GM12878 (cell line): ENCODE measurements around the gene PFN3. TPM values are rescaled to one million over a fixed set of nuclear protein-coding genes. Genes with fewer than 3 reads are reported as not detected.
A peak's percentile ranks its signal among the peaks of the same experiment; 100 is the strongest.

Experiments
- BHLHE40 ChIP-seq, 2 experiments: fragments of 450-650 bp in 1 of 2; IDR thresholded peaks; 2 replicates each; pipeline ENCODE4 v1.6.1; 2011 to 2017; ENCODE audit warnings: low read depth in 2 of 2, borderline replicate concordance in 1 of 2, improper control_type of control experiment in 1 of 2, low read length in 1 of 2, mild to moderate bottlenecking in 1 of 2
- CBX3 ChIP-seq: fragments of 200-600 bp; sonication (generic); IDR thresholded peaks from 2 replicates; pipeline ENCODE4 v1.6.1; 2016; ENCODE audit warnings: low read depth, borderline replicate concordance
- CREM ChIP-seq: IDR thresholded peaks from 2 replicates; pipeline ENCODE4 v1.6.1; 2014; ENCODE audit warnings: antibody characterized with exemption, low read depth
- ETV6 ChIP-seq, 2 experiments: fragments of 450-650 bp in 1 of 2; IDR thresholded peaks in 1 of 2; conservative IDR thresholded peaks in 1 of 2; 2 replicates each; pipeline ENCODE4 v1.6.1; 2014; ENCODE audit warnings: antibody characterized with exemption in 1 of 2, borderline replicate concordance in 1 of 2, low read depth in 1 of 2, mild to moderate bottlenecking in 1 of 2, moderate library complexity in 1 of 2
- FOXK2 ChIP-seq: fragments of 450-650 bp; IDR thresholded peaks from 2 replicates; pipeline ENCODE4 v1.6.1; 2017; ENCODE audit warnings: mild to moderate bottlenecking, moderate library complexity
- HDAC2 ChIP-seq: fragments of 200-600 bp; sonication (generic); IDR thresholded peaks from 2 replicates; pipeline ENCODE4 v1.6.1; 2017
- IRF4 ChIP-seq: IDR thresholded peaks from 2 replicates; pipeline ENCODE4 v1.6.1; 2011; ENCODE audit warnings: low read depth, low read length
- KDM1A ChIP-seq: fragments of 200-600 bp; sonication (generic); IDR thresholded peaks from 2 replicates; pipeline ENCODE4 v1.6.1; 2016; ENCODE audit warnings: borderline replicate concordance
- NFIC ChIP-seq: IDR thresholded peaks from 2 replicates; pipeline ENCODE4 v1.6.1; 2012; ENCODE audit warnings: low read depth, mild to moderate bottlenecking, inconsistent platforms, low read length, moderate library complexity
- NR2F1 ChIP-seq: fragments of 450-650 bp; conservative IDR thresholded peaks from 2 replicates; pipeline ENCODE4 v1.6.1; 2017; ENCODE audit warnings: mild to moderate bottlenecking
- NRF1 ChIP-seq: conservative IDR thresholded peaks from 2 replicates; pipeline ENCODE4 v1.6.1; 2011; ENCODE audit warnings: mild to moderate bottlenecking, low read depth, low read length, improper control_type of control experiment
- RAD21 ChIP-seq: IDR thresholded peaks from 2 replicates; pipeline ENCODE4 v1.6.1; 2011; ENCODE audit warnings: mild to moderate bottlenecking, low read depth, low read length, moderate library complexity; ENCODE audit not compliant: insufficient read depth
- SIN3A ChIP-seq: IDR thresholded peaks from 2 replicates; pipeline ENCODE4 v1.6.1; 2012; ENCODE audit warnings: low read depth, low read length, improper control_type of control experiment
- SIX5 ChIP-seq: IDR thresholded peaks from 2 replicates; pipeline ENCODE4 v1.6.1; 2011; ENCODE audit warnings: mild to moderate bottlenecking, low read depth, low read length, moderate library complexity; ENCODE audit not compliant: severe bottlenecking
- SMARCA5 ChIP-seq: fragments of 450-650 bp; IDR thresholded peaks from 2 replicates; pipeline ENCODE4 v1.6.1; 2017; ENCODE audit warnings: mild to moderate bottlenecking
- SPI1 ChIP-seq: IDR thresholded peaks from 2 replicates; pipeline ENCODE4 v1.6.1; 2011; ENCODE audit warnings: low read depth, mild to moderate bottlenecking, low read length, moderate library complexity, borderline replicate concordance; ENCODE audit not compliant: insufficient read depth
- STAT1 ChIP-seq: fragments of 450-650 bp; conservative IDR thresholded peaks from 2 replicates; pipeline ENCODE4 v1.6.1; 2014; ENCODE audit warnings: antibody characterized with exemption, mild to moderate bottlenecking
- SUZ12 ChIP-seq: fragments of 200-600 bp; sonication (generic); IDR thresholded peaks from one replicate; pipeline ENCODE4 v1.6.1; 2018; ENCODE audit warnings: antibody characterized with exemption, mild to moderate bottlenecking; ENCODE audit not compliant: unreplicated experiment
- TBL1XR1 ChIP-seq: IDR thresholded peaks from 2 replicates; pipeline ENCODE4 v1.6.1; 2012; ENCODE audit warnings: low read depth, low read length, improper control_type of control experiment
- YBX1 ChIP-seq: fragments of 450-650 bp; IDR thresholded peaks from 2 replicates; pipeline ENCODE4 v1.6.1; 2016; ENCODE audit warnings: antibody characterized with exemption
- ZNF217 ChIP-seq: fragments of 450-650 bp; IDR thresholded peaks from 2 replicates; pipeline ENCODE4 v1.6.1; 2017; ENCODE audit warnings: antibody characterized with exemption, mild to moderate bottlenecking
- ZNF622 ChIP-seq: fragments of 450-650 bp; IDR thresholded peaks from 2 replicates; pipeline ENCODE4 v1.6.1; 2017; ENCODE audit warnings: mild to moderate bottlenecking, inconsistent platforms
- ZZZ3 ChIP-seq: IDR thresholded peaks from 2 replicates; pipeline ENCODE4 v1.6.1; 2011; ENCODE audit warnings: low read depth; ENCODE audit not compliant: control insufficient read depth, insufficient read length
- polyA plus RNA-seq, 11 experiments: library from polyadenylated mRNA; depleted of rRNA in 4 of 11; unstranded in 6 of 11; stranded (reverse) in 5 of 11; fragments of >200 nt; fragmentation: Nextera tagmentation in 4 of 11; fragmentation: Illumina TruSeq in 1 of 11; extraction: Ambion mirVana in 4 of 11; extraction: Trizol in 1 of 11; gene quantifications; 1 replicate in 1 of 11; 2 replicates in 10 of 11; pipeline versions ENCODE4 v1.2.1 to v1.2.3, GENCODE V29; 2011 to 2016; ENCODE audit warnings: inconsistent platforms in 2 of 11, missing spikeins in 2 of 11, low read depth in 1 of 11
- total RNA-seq, 4 experiments: library from RNA; depleted of rRNA in 3 of 4; stranded (reverse); fragments of >200 nt in 3 of 4; fragmentation: Illumina TruSeq in 1 of 4; extraction: Trizol in 1 of 4; gene quantifications; 2 replicates each; pipeline versions ENCODE4 v1.2.1 to v1.2.3, GENCODE V29; 2013 to 2021
- TF ChIP-seq, protein P1 (sequence below): fragments of 450-650 bp; IDR thresholded peaks from 2 replicates; pipeline ENCODE4 v1.6.1; 2017; ENCODE audit warnings: antibody characterized with exemption, mild to moderate bottlenecking, moderate library complexity
- TF ChIP-seq, protein P2 (sequence below): IDR thresholded peaks from 2 replicates; pipeline ENCODE4 v1.6.1; 2011; ENCODE audit warnings: low read depth, mild to moderate bottlenecking, low read length, moderate library complexity, borderline replicate concordance; ENCODE audit errors: extremely low read depth
- TF ChIP-seq, protein P3 (sequence below): IDR thresholded peaks from 2 replicates; pipeline ENCODE4 v1.6.1; 2011; ENCODE audit warnings: borderline replicate concordance, low read depth, mild to moderate bottlenecking, moderate library complexity, mixed read lengths, low read length; ENCODE audit not compliant: insufficient read depth; ENCODE audit errors: extremely low read length

The PFN3 gene
- total and polyA plus RNA-seq, 10 of the 15 experiments (the other 5 are each of a cell fraction or from before 2014, with no cell fraction given): not detected

DNA sequence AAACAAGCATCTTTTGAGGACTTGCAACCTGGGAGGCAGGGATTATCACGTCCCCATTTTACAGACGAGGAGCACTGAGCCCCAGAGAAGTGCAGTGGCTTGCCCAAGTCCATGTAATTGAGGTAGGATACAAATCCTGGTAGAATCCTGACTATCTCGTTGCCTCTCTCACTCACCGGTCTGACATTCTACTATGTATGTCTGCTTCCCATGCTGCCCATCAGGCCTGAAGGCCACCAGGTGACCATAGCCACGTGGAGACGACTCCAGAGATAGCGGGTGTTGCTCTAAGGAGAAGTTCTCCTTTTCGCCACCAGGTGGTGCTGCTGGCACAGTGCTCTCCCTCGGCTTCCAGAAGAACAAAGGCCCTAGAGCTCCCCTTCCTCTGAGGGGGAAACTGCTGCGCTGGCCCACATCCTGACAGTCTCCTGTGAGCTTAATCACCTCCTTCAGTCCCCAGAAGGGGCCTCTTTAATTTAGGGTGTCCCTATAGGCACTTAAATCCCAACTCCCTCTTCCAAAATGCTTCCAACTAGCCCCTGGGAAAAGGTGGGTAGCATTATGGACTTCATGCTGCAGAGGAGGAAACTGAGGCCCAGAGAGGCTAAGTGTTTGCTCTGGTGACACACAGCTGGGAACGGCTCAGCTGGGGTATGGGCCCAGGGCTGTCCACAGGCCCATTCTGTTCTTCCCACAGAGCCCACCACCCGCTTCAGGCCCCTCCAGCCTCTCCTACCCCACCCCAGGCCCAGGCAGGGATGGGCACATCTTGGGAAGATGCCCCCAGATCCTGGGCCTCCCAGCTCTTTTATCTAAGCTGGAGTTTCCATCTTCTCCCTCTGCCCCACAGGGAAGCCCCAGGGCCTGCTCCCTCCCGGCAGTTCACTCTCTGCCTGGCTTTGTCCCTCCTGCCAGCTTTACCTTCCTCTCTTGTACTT lies 9.8 kb downstream of the PFN3 start (continued):
- TF ChIP-seq NRF1 (no peak), SIX5 (no peak), TBL1XR1 (no peak), ETV6 (conservative IDR thresholded peaks at IDR 0.05 in 1 of 2, IDR thresholded peaks at IDR 0.05 in 1 of 2; ENCODE audit: borderline replicate concordance in 1 of 2, low read depth in 1 of 2) (no peak), IRF4 (no peak), SUZ12 (no peak), CBX3 (no peak), NFIC (no peak), CREM (no peak; the same call in 1 of the 2 replicates), RAD21 (peak; percentile 86), SMARCA5 (peak; percentile 72; the same call in 1 of the 2 replicates), ZNF622 (no peak), STAT1 (no peak), SPI1 (no peak), BHLHE40 (IDR thresholded peaks at IDR 0.05; ENCODE audit: borderline replicate concordance in 1 of 2, low read depth in 2 of 2, low read length in 1 of 2) (peak; percentile 25 to 34; a peak in 1 of 4 replicates), ZZZ3 (no peak), SIN3A (peak; percentile 76), HDAC2 (no peak), YBX1 (no peak), FOXK2 (no peak), ZNF217 (no peak), NR2F1 (no peak), KDM1A (no peak)
- TF ChIP-seq, protein P1, sequence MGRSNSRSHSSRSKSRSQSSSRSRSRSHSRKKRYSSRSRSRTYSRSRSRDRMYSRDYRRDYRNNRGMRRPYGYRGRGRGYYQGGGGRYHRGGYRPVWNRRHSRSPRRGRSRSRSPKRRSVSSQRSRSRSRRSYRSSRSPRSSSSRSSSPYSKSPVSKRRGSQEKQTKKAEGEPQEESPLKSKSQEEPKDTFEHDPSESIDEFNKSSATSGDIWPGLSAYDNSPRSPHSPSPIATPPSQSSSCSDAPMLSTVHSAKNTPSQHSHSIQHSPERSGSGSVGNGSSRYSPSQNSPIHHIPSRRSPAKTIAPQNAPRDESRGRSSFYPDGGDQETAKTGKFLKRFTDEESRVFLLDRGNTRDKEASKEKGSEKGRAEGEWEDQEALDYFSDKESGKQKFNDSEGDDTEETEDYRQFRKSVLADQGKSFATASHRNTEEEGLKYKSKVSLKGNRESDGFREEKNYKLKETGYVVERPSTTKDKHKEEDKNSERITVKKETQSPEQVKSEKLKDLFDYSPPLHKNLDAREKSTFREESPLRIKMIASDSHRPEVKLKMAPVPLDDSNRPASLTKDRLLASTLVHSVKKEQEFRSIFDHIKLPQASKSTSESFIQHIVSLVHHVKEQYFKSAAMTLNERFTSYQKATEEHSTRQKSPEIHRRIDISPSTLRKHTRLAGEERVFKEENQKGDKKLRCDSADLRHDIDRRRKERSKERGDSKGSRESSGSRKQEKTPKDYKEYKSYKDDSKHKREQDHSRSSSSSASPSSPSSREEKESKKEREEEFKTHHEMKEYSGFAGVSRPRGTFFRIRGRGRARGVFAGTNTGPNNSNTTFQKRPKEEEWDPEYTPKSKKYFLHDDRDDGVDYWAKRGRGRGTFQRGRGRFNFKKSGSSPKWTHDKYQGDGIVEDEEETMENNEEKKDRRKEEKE: no peak
- TF ChIP-seq, protein P2, sequence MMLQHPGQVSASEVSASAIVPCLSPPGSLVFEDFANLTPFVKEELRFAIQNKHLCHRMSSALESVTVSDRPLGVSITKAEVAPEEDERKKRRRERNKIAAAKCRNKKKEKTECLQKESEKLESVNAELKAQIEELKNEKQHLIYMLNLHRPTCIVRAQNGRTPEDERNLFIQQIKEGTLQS: peak; percentile 45; the same call in 1 of the 2 replicates
- TF ChIP-seq, protein P3, sequence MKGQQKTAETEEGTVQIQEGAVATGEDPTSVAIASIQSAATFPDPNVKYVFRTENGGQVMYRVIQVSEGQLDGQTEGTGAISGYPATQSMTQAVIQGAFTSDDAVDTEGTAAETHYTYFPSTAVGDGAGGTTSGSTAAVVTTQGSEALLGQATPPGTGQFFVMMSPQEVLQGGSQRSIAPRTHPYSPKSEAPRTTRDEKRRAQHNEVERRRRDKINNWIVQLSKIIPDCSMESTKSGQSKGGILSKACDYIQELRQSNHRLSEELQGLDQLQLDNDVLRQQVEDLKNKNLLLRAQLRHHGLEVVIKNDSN: peak; percentile 55
